ENCODE measurements around the gene PGRMC2.
"Not testable (repeated sequence)": the region's sequence is repeated elsewhere in the genome, so short reads cannot be mapped to it uniquely, and the experiment has no call there.

Gene PGRMC2

GRCh38 chr4:128267171-128267570, 20.4 kb downstream of the PGRMC2 start:
- DNase-seq (ENCODE audit: low read depth) = not testable (repeated sequence)

GRCh38 chr4:128265550-128265949, 22.1 kb downstream of the PGRMC2 start:
- DNase-seq (ENCODE audit: low read depth) = not testable (repeated sequence)

- DNase-seq (ENCODE audit: low read depth) = not testable (repeated sequence)
Observed at GRCh38 chr4:128259889-128260288, 27.7 kb downstream of the PGRMC2 start.

GRCh38 chr4:128258166-128258565, 29.4 kb downstream of the PGRMC2 start:
- not testable (repeated sequence) for DNase-seq (ENCODE audit: low read depth)

GRCh38 chr4:128256539-128256938, 31.1 kb downstream of the PGRMC2 start:
- DNase-seq (ENCODE audit: low read depth) = no peak

GRCh38 chr4:128255906-128256305, 31.7 kb downstream of the PGRMC2 start:
- no peak for DNase-seq (ENCODE audit: low read depth)

- no peak for DNase-seq (ENCODE audit: low read depth)
Observed at GRCh38 chr4:128249787-128250668, 37.6 kb downstream of the PGRMC2 start.

- no peak for DNase-seq (ENCODE audit: low read depth)
Observed at GRCh38 chr4:128247906-128248305, 39.7 kb downstream of the PGRMC2 start.

- DNase-seq (ENCODE audit: low read depth) = not testable (repeated sequence)
Observed at GRCh38 chr4:128245391-128245790, 42.2 kb downstream of the PGRMC2 start.

GRCh38 chr4:128244379-128244778, 43.2 kb downstream of the PGRMC2 start:
- no peak for DNase-seq (ENCODE audit: low read depth)

GRCh38 chr4:128242601-128243000, 45.0 kb downstream of the PGRMC2 start:
- DNase-seq (ENCODE audit: low read depth) = no peak

- no peak for DNase-seq (ENCODE audit: low read depth)
Observed at GRCh38 chr4:128241981-128242380, 45.6 kb downstream of the PGRMC2 start.

- no peak for DNase-seq (ENCODE audit: low read depth)
Observed at GRCh38 chr4:128241425-128241913, 46.1 kb downstream of the PGRMC2 start.

- no peak for DNase-seq (ENCODE audit: low read depth)
Observed at GRCh38 chr4:128241019-128241418, 46.6 kb downstream of the PGRMC2 start.

GRCh38 chr4:128234836-128235235, 52.8 kb downstream of the PGRMC2 start:
- no peak for DNase-seq (ENCODE audit: low read depth)

- DNase-seq (ENCODE audit: low read depth) = no peak
Observed at GRCh38 chr4:128232719-128233118, 54.9 kb downstream of the PGRMC2 start.

- no peak for DNase-seq (ENCODE audit: low read depth)
Observed at GRCh38 chr4:128228845-128229795, 58.5 kb downstream of the PGRMC2 start.

- no peak for DNase-seq (ENCODE audit: low read depth)
Observed at GRCh38 chr4:128227991-128228571, 59.5 kb downstream of the PGRMC2 start.

GRCh38 chr4:128225148-128225547, 62.5 kb downstream of the PGRMC2 start:
- DNase-seq (ENCODE audit: low read depth) = no peak

GRCh38 chr4:128221586-128221985, 66.0 kb downstream of the PGRMC2 start:
- no peak for DNase-seq (ENCODE audit: low read depth)

- DNase-seq (ENCODE audit: low read depth) = no peak
Observed at GRCh38 chr4:128220286-128221235, 67.1 kb downstream of the PGRMC2 start.

All from activated T-cell treated with anti-CD3 and anti-CD28 coated beads for 48 hours (primary cell).